ENCODE results near the gene GPR85. TPM values are rescaled to one million over a fixed set of nuclear protein-coding genes. Genes with fewer than 3 reads are reported as not detected.

Gene GPR85
- total RNA-seq, 6 experiments from 2014 or later: 0.06 to 0.80 (median 0.33) TPM

DNA sequence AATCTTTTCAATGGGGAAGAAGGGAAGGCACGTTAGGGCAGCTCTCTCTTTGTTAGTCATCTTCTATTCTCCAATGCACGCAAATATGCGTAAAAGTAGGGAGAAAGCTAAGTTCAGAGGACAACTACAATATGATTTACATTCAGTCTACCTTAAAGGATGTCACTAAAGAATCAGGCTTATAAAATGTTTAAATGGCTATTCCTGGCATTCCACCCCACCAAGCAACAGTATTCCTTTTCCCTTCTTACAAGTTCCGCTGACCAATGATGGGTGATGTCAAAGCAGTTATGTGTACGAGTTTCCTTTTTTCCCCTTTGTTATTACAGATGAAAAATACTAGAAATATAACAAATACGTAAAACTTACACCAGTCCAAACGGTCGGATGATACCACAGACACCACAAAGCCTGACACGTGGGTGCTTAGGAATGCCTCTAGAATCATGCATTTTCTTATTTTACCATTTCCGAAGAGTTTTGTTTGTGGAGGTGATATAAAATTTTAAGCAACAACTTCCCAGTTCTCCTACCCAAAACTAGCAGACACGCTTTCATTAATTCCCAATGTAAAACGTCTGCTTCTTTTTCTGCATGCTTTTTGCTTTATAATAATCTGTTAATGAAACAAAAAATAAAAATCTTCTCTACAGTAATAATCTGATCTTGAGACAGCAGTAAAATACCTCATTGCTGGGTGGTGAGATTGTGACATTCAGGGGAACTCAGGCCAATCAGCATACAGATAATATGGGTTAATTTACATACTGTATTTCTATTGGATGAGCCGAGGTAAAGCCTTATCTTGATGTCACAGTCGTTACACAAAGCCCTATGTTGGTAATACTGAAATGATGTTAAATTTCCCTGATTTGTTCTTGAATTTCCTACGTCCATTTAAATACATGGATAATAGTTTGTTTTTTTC, 708 bp upstream of the GPR85 start:
- Histone ChIP-seq H3K27me3 (peaks cover 0 to 5% of the 10 kb centered on the region in 2 donors), H3K4me1 (no peaks in the 10 kb centered on the region), H3K27ac (no peak overlapping the region), H3K9me3 (no peaks in the 10 kb centered on the region), H3K36me3 (no peaks in the 10 kb centered on the region), H3K4me3 (no peak overlapping the region)
- no peak for TF ChIP-seq POLR2A (IDR thresholded peaks at IDR 0.05)
- TF ChIP-seq, protein P1, sequence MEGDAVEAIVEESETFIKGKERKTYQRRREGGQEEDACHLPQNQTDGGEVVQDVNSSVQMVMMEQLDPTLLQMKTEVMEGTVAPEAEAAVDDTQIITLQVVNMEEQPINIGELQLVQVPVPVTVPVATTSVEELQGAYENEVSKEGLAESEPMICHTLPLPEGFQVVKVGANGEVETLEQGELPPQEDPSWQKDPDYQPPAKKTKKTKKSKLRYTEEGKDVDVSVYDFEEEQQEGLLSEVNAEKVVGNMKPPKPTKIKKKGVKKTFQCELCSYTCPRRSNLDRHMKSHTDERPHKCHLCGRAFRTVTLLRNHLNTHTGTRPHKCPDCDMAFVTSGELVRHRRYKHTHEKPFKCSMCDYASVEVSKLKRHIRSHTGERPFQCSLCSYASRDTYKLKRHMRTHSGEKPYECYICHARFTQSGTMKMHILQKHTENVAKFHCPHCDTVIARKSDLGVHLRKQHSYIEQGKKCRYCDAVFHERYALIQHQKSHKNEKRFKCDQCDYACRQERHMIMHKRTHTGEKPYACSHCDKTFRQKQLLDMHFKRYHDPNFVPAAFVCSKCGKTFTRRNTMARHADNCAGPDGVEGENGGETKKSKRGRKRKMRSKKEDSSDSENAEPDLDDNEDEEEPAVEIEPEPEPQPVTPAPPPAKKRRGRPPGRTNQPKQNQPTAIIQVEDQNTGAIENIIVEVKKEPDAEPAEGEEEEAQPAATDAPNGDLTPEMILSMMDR (IDR thresholded peaks at IDR 0.05): no peak
- DNase-seq: no peak
- intact Hi-C loops (cut with DNase I): no loop called here
- WGBS (ENCODE audit: insufficient coverage, low coverage, low lambda C conversion rate, missing lambda C conversion rate): 47% methylated on average over 15 of the region's 15 CpGs
- peak in 1 of 4 donors; percentile 30 for ATAC-seq

- 26% methylated on average over 16 of the region's 16 CpGs for WGBS (ENCODE audit: insufficient coverage, low coverage, low lambda C conversion rate, missing lambda C conversion rate)
Observed at GRCh38 chr7:113085781-113086390, 741 bp downstream of the GPR85 start.

GRCh38 chr7:113084496-113085172, 2.0 kb downstream of the GPR85 start:
- intact Hi-C loops (cut with DNase I): no loop called here
- Histone ChIP-seq H3K9me3 (no peaks in the 10 kb centered on the region), H3K4me3 (no peak overlapping the region), H3K4me1 (no peaks in the 10 kb centered on the region), H3K27ac (no peak overlapping the region), H3K36me3 (no peaks in the 10 kb centered on the region), H3K27me3 (peaks cover 0 to 5% of the 10 kb centered on the region in 2 donors)
- no peak for TF ChIP-seq POLR2A (IDR thresholded peaks at IDR 0.05)
- TF ChIP-seq, protein P1 (IDR thresholded peaks at IDR 0.05): no peak
- DNase-seq (no peak), ATAC-seq (no peak)
- WGBS (ENCODE audit: insufficient coverage, low coverage, low lambda C conversion rate, missing lambda C conversion rate): 37% methylated on average over 4 of the region's 4 CpGs

More at GRCh38 chr7:113085781-113086390, 741 bp downstream of the GPR85 start:
- Histone ChIP-seq H3K9me3 (no peaks in the 10 kb centered on the region), H3K4me3 (peak overlapping the region in 1 of 3 donors; percentile 31), H3K27ac (no peak overlapping the region), H3K36me3 (no peaks in the 10 kb centered on the region), H3K27me3 (peaks cover 0 to 5% of the 10 kb centered on the region in 2 donors), H3K4me1 (no peaks in the 10 kb centered on the region)
- intact Hi-C loops (cut with DNase I): no loop called here
- DNase-seq (no peak), ATAC-seq (no peak)
- TF ChIP-seq, protein P1 (IDR thresholded peaks at IDR 0.05): no peak
- TF ChIP-seq POLR2A (IDR thresholded peaks at IDR 0.05): no peak

DNA sequence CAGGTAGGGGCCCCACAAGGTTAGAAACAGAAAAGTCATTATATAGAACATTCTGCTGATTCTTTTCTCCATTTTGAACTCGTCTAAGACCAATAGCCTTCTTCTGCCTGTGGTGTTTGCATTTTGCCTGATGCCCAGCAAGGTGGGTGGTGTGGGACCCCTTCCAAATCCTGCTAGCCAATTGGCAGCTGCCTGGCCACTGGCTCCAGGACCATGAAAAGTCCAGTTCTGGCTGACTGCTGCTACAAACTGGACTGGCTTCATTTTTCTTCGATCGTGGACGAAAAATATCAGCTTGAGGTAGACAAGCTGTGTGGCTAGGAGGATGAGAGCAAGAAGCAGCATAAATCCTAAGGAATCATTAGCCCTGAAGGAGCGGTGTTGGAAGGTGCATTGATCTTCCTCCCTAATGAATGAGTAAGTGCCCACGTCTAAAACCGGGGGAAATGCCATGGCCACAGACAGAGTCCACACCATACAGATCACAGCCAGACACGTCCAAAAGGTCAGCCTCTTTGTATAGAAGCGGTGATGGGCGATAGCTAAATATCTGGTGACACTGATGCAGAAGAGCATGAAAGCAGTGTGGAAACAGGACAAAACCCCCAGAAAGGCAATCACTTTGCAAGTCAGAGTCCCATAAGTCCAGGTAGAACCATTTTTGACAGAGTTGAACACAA, 2.7 kb downstream of the GPR85 start:
- no peaks in the 10 kb centered on the region for H3K4me1 ChIP-seq
- 67% methylated on average over 7 of the region's 10 CpGs for WGBS (ENCODE audit: insufficient coverage, low coverage, low lambda C conversion rate, missing lambda C conversion rate)
- ATAC-seq (no peak), DNase-seq (no peak)
- H3K36me3 ChIP-seq: no peaks in the 10 kb centered on the region
- H3K4me3 ChIP-seq: no peak overlapping the region
- H3K27ac ChIP-seq: no peak overlapping the region
- H3K27me3 ChIP-seq: peaks cover 0 to 5% of the 10 kb centered on the region in 2 donors
- intact Hi-C loops (cut with DNase I): no loop called here
- no peaks in the 10 kb centered on the region for H3K9me3 ChIP-seq
- TF ChIP-seq, protein P1 (IDR thresholded peaks at IDR 0.05): no peak
- no peak for TF ChIP-seq POLR2A (IDR thresholded peaks at IDR 0.05)

All from right lobe of liver (tissue), 6 donors.